Measurements from ENCODE around the gene RAD51B. TPM values are rescaled to one million over a fixed set of nuclear protein-coding genes. Genes with fewer than 3 reads are reported as not detected.
"Not testable (repeated sequence)": the region's sequence is repeated elsewhere in the genome, so short reads cannot be mapped to it uniquely, and the experiment has no call there.

The RAD51B gene
- total RNA-seq, 2 donors from 2014 or later: 42.6 to 50.0 TPM

DNA sequence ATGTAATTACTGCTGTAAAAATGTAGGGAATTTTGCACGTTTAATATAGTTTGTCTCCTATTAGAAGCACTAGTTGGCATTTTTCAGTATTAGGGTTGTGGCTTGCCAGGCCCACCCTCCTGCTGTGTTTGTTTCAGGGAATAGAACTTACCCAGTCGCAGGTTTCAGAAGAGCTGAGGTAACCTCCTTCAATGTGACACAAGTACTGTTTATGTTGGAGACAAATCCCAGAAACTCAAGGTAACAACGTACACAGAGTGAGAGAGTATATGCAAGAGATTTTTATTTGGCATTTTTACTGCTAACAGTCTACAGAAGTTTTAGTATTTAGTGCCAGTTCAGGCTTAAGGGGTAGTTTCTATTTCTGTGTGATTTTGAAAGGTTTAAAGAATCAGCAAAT is 284.3 kb downstream of the RAD51B start:
- H3K27ac Mint-ChIP-seq: no peak overlapping the region
- peaks cover 13 to 34% of the 10 kb centered on the region in 2 donors for H3K36me3 Mint-ChIP-seq (ENCODE audit: insufficient read depth in 2 of 2)
- no peak overlapping the region for H3K4me3 Mint-ChIP-seq
- peaks cover 17 to 20% of the 10 kb centered on the region in 2 donors for H3K9me3 Mint-ChIP-seq
- no peaks in the 10 kb centered on the region for H3K27me3 Mint-ChIP-seq (ENCODE audit: low read depth)
- H3K4me1 Mint-ChIP-seq (ENCODE audit: low read depth): no peaks in the 10 kb centered on the region
- no peak for ATAC-seq (replicated peaks in 1 of 2)
- DNase-seq: no peak

DNA sequence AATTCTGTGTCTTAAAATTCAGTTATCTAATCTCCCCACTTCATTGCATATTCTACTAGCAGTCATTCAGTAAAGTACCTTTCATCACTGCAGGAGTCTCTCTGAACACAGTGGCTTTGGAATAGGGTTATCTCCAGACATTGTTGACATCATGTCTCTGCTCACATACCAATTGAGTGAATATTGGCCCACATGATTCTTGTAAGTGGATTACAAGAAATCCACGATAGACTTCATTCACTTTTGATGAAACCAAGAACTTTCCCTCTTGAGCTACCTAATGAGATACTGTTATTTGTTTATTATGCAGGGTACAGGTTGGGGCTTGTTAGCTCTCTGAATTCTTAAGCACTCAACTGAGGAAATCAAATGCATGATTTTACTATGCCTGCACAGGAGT is 284.9 kb downstream of the RAD51B start:
- no peak for DNase-seq
- H3K27me3 Mint-ChIP-seq (ENCODE audit: low read depth): no peaks in the 10 kb centered on the region

DNA sequence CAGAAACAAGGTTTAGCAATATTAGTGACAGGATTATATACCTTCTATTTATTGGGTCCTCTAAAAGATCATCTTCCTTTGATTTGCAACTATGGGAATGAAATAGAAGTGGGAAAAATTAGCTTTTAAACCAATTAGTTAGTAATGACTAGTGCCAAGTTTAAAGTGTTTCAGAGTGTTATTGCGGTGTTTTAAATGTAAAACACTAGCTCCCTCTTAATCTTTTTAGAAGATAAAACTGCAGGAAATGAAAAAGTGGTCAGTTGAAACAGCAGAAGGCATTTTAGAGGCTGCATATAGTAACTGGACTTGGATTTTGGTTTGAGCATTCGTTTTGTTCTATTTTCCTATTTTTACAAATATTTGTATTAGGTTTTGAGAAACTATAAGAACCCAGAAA is 286.2 kb downstream of the RAD51B start:
- Mint-ChIP-seq H3K9me3 (peaks cover 10% of the 10 kb centered on the region in 2 donors), H3K27ac (no peak overlapping the region), H3K27me3 (ENCODE audit: low read depth) (no peaks in the 10 kb centered on the region), H3K36me3 (ENCODE audit: insufficient read depth in 2 of 2) (peaks cover 10 to 19% of the 10 kb centered on the region in 2 donors), H3K4me1 (ENCODE audit: low read depth) (peaks cover 6% of the 10 kb centered on the region), H3K4me3 (no peak overlapping the region)
- ATAC-seq (replicated peaks in 1 of 2): no peak
- DNase-seq: no peak

More for the DNA sequence above, 284.9 kb downstream of the RAD51B start:
- peaks cover 17 to 18% of the 10 kb centered on the region in 2 donors for H3K9me3 Mint-ChIP-seq
- H3K36me3 Mint-ChIP-seq (ENCODE audit: insufficient read depth in 2 of 2): peaks cover 13 to 29% of the 10 kb centered on the region in 2 donors
- no peak overlapping the region for H3K27ac Mint-ChIP-seq
- H3K4me3 Mint-ChIP-seq: no peak overlapping the region
- H3K4me1 Mint-ChIP-seq (ENCODE audit: low read depth): peaks cover 3% of the 10 kb centered on the region
- ATAC-seq (replicated peaks in 1 of 2): no peak

DNA sequence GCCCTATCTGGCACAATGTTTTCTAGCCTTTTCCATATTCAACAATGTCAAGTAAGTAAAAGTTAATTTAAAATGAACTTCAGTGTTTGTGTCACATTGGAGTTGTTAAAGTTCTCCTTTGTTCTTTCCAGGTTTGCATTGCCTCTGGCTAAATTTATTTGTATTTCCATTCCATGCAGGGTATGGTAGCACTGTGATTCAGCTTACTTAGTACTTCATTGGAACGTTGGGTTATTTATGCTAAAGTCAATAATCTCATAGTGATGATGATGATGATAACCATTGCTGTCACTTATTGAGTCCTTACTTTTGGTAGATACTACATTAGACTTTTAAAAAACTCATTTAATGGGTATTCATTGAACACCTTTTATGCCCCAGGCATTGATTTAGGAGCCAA is 286.9 kb downstream of the RAD51B start:
- ATAC-seq (replicated peaks in 1 of 2) (no peak), DNase-seq (no peak)
- Mint-ChIP-seq H3K27me3 (ENCODE audit: low read depth) (no peaks in the 10 kb centered on the region), H3K4me1 (ENCODE audit: low read depth) (peaks cover 6% of the 10 kb centered on the region), H3K36me3 (ENCODE audit: insufficient read depth in 2 of 2) (peaks cover 6 to 15% of the 10 kb centered on the region in 2 donors), H3K9me3 (peaks cover 6% of the 10 kb centered on the region in 2 donors), H3K27ac (no peak overlapping the region), H3K4me3 (no peak overlapping the region)

DNA sequence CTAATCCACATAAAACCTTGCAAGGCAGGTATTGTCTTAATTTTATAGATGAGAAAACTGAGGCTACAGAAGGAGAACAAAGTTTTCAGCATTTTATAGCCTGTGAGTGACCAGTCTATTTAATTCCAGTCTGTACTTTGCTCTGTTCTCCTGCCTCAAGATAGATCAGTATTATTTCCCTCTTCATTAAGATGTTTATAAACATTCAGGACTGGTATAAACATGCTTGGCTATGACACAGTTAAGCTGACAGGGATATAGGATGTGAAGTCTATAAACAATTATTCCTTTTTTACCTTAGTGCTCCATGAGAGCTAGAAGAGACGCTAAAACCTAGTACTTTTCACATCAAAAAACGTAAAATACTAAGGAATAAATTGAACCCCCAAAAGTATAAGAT is 287.3 kb downstream of the RAD51B start:
- no peak overlapping the region for H3K4me3 Mint-ChIP-seq
- no peaks in the 10 kb centered on the region for H3K27me3 Mint-ChIP-seq (ENCODE audit: low read depth)
- H3K4me1 Mint-ChIP-seq (ENCODE audit: low read depth): peaks cover 6% of the 10 kb centered on the region
- H3K36me3 Mint-ChIP-seq (ENCODE audit: insufficient read depth in 2 of 2): peaks cover 6 to 12% of the 10 kb centered on the region in 2 donors
- ATAC-seq (replicated peaks in 1 of 2) (no peak), DNase-seq (no peak)
- H3K9me3 Mint-ChIP-seq: peaks cover 6% of the 10 kb centered on the region in 2 donors
- no peak overlapping the region for H3K27ac Mint-ChIP-seq

DNA sequence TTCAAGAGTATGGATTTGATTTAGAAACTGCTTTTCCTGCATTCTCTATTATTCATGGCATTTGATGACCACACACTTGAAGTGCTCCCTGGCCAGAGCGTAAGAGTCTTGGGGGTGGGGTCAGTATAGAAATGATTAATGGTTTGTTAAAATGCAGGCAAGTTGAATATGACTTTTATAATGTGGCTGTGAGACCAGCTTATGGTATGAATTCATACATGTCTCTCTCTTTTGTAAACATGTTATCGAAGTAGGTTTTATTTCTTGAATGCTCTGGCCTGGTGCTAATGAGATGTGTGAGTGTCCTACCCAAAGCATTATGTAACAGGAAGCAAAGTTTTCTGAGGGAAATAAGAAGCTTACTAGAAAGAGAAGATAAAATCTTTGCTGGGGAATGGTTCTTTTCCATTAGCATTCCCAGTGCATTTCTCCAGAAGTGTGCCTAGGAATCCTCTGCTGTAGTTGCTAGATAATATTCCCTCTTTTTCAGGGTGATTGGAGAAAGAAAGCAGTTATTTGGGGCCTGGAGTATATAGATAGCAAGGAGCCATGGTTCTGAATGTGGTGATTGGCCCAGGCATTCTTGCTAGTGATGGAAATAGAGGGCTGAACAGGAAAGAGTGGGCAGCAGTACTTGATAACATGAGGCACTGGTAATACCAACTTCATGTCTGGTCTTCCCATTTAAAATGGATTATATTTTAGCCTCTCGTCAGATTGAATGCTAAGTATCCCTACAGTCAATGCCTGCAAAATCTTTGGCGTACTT is 289.7 kb downstream of the RAD51B start:
- Mint-ChIP-seq H3K4me1 (ENCODE audit: low read depth) (peaks cover 6% of the 10 kb centered on the region), H3K4me3 (no peak overlapping the region), H3K36me3 (ENCODE audit: insufficient read depth in 2 of 2) (no peaks in the 10 kb centered on the region), H3K27me3 (ENCODE audit: low read depth) (no peaks in the 10 kb centered on the region), H3K9me3 (no peaks in the 10 kb centered on the region), H3K27ac (no peak overlapping the region)
- no peak for DNase-seq
- no peak for ATAC-seq (replicated peaks in 1 of 2)

DNA sequence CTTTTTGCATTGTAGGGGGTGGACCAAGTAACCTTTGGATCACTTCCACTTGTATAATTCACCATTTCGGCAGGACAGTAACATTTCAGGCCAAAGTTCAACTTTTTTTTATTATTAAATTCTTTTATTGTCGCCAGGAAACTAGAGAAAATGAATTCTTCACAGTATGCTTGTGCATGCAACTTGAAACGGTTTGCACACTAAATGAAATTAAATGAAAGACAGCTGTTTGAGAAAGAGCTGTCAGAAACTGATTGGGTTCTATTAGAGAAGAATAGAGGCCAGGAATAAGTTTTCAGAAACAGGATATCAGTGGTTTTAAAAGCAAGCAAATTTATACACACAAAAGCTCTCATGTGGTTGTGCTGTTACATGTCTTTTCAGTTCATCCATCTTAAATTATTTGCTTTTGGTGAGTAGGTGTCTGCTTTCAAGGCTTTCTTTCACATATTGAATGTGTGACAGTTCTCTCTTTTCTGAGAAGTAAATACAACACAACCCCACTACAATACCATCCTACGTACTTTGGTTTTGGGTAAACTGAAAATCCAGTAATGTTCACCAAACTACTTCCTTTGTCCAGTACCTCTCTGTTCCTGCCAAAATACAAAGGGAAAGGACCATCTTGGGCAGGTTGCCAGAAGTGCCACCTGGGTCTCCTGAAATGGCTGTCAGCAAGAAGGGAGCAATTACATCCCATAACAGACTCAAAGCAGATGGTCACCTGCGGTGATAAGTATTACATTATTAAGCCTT is 291.7 kb downstream of the RAD51B start:
- Mint-ChIP-seq H3K9me3 (no peaks in the 10 kb centered on the region), H3K36me3 (ENCODE audit: insufficient read depth in 2 of 2) (no peaks in the 10 kb centered on the region), H3K27me3 (ENCODE audit: low read depth) (no peaks in the 10 kb centered on the region), H3K4me3 (no peak overlapping the region), H3K4me1 (ENCODE audit: low read depth) (peaks cover 6% of the 10 kb centered on the region), H3K27ac (peak overlapping the region; percentile 69)
- no peak for DNase-seq
- no peak for ATAC-seq (replicated peaks in 1 of 2)

DNA sequence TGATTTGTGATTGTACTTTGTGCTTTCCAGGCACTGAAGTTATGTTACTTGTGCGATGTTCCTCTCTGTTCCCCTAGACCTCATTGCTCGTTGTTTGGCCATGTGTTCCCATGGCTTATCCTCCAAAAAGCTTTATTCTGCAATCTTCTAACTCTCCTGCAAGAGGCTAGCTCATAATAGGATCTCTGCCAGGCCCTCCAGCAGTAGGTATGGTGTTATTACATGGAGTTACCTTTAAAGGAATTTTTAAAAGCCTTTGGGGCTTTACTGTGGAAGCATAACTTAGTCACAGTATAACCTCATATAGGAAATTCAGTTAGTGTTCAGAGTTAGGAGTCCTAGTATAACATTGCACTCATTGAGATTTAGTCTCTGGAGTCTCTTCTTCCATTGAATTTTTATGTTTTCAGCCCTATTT is 292.3 kb downstream of the RAD51B start:
- no peaks in the 10 kb centered on the region for H3K9me3 Mint-ChIP-seq
- DNase-seq: no peak
- H3K4me1 Mint-ChIP-seq (ENCODE audit: low read depth): peaks cover 6% of the 10 kb centered on the region

DNA sequence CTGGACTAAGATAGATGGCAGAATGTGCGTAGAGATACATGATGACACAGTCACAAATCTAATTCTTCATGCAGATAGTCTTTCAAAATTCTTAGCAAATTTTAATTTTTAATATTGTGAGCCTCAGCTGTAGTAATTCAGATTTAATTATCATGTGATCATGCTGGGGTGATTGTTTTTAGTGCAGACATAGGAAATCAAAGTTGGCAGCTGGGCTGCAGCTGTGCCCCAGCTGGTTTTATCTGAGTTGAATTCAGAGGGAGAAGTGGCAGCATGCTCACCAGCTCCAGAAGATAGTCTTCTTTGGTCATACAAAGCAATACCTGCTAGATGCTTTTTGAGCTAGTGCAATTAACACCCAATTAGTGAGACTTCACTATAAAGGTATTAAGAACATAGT is 292.9 kb downstream of the RAD51B start:
- no peak overlapping the region for H3K4me3 Mint-ChIP-seq
- H3K27me3 Mint-ChIP-seq (ENCODE audit: low read depth): no peaks in the 10 kb centered on the region
- peaks cover 6% of the 10 kb centered on the region for H3K4me1 Mint-ChIP-seq (ENCODE audit: low read depth)
- no peaks in the 10 kb centered on the region for H3K36me3 Mint-ChIP-seq (ENCODE audit: insufficient read depth in 2 of 2)
- DNase-seq (no peak), ATAC-seq (replicated peaks in 1 of 2) (no peak)
- H3K27ac Mint-ChIP-seq: no peak overlapping the region
- H3K9me3 Mint-ChIP-seq: no peaks in the 10 kb centered on the region

More for the DNA sequence above, 292.3 kb downstream of the RAD51B start:
- Mint-ChIP-seq H3K4me3 (no peak overlapping the region), H3K27me3 (ENCODE audit: low read depth) (no peaks in the 10 kb centered on the region), H3K27ac (peak overlapping the region; percentile 69), H3K36me3 (ENCODE audit: insufficient read depth in 2 of 2) (no peaks in the 10 kb centered on the region)
- no peak for ATAC-seq (replicated peaks in 1 of 2)

DNA sequence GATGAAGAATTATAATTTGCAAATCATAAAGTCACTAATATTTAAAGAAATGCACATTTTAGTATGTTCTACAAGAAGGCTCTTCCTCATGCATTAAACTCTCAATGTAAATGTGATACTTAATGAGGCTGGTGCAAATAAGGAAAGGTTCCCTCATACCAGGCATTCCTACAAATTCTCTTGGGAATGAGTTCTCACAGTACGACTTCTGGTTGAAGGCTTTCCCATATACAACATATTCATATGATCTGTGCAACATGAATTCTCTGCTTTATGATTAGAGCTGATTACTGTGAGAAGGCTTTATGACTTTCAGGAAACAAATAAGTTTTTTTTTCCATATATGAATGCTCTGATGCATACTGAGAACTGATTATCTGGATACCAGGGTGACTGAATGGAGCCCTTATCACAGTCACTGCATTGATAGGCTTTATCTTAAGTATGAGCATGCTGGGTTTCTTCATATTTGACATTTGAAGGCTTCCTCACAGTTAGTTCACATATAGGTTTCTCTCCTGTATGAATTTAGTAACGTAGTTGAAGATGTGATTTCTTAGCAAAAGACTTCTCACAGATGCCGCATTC is 293.9 kb downstream of the RAD51B start:
- ATAC-seq (replicated peaks in 1 of 2) (no peak), DNase-seq (no peak)
- H3K9me3 Mint-ChIP-seq: no peaks in the 10 kb centered on the region
- H3K36me3 Mint-ChIP-seq (ENCODE audit: insufficient read depth in 2 of 2): no peaks in the 10 kb centered on the region
- no peaks in the 10 kb centered on the region for H3K27me3 Mint-ChIP-seq (ENCODE audit: low read depth)
- H3K27ac Mint-ChIP-seq: no peak overlapping the region
- no peak overlapping the region for H3K4me3 Mint-ChIP-seq
- H3K4me1 Mint-ChIP-seq (ENCODE audit: low read depth): peaks cover 6% of the 10 kb centered on the region

DNA sequence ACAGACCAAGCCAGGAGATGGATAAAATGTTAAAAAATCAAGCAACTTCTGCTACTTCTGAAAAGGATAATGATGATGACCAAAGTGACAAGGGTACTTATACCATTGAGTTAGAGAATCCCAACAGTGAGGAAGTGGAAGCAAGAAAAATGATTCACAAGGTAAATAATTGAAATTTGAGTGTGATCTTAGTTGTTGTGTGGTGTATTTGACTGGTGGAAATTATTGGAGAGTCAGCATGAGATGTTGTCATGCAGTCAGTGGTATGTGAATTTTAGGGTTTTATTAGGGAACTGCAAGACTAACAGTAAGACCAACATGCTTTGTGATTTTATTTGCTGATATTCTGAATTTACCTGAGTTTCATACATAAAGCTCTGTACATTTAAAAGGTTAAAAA is 296.4 kb downstream of the RAD51B start:
- H3K9me3 Mint-ChIP-seq; H3K4me1 Mint-ChIP-seq (ENCODE audit: low read depth); H3K27me3 Mint-ChIP-seq (ENCODE audit: low read depth); H3K4me3 Mint-ChIP-seq; ATAC-seq (replicated peaks in 1 of 2); H3K27ac Mint-ChIP-seq; DNase-seq; H3K36me3 Mint-ChIP-seq (ENCODE audit: insufficient read depth in 2 of 2): not testable (repeated sequence)

DNA sequence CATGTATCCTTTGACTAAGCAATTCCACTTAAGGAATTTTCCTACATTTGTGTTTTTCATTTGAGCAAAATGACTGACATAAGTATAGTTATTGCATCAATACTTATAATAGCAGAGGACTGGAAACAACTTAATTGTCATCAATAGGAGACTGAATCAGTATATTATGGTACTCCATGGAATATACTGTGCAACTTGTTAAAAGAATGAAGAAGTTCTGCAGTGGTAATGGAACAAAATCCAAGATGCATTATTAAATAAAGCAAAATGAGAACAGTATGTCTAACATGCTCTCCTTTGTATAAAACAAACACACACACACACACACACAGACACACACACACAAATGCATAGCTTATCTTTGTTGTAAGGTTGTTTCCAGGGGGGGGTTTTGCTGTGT is 303.1 kb downstream of the RAD51B start:
- Mint-ChIP-seq H3K27ac (no peak overlapping the region), H3K4me1 (ENCODE audit: low read depth) (peaks cover 15% of the 10 kb centered on the region), H3K36me3 (ENCODE audit: insufficient read depth in 2 of 2) (peaks cover 0 to 2% of the 10 kb centered on the region in 2 donors), H3K27me3 (ENCODE audit: low read depth) (no peaks in the 10 kb centered on the region), H3K4me3 (no peak overlapping the region), H3K9me3 (no peaks in the 10 kb centered on the region)
- DNase-seq: no peak
- ATAC-seq (replicated peaks in 1 of 2): no peak

DNA sequence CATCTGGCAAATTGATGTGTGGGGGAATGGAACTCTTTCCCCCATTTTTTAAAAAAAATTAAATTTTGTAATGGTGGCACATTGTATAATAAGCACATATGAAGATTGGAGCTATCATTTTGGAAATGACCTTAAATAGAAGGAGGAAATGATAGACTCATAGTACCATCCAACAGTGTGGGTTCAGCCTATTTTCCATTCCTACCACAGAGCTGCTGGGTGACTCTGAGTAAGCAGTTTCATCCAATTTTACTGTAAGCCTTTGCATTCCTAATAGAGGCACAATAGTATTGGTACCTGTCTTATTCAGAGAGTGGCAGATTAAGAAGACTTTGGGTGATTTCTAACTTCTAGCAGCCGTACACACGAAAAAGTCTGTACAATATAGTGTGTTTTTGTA is 304.5 kb downstream of the RAD51B start:
- no peak overlapping the region for H3K27ac Mint-ChIP-seq
- ATAC-seq (replicated peaks in 1 of 2) (peak; percentile 40 to 60), DNase-seq (no peak)
- H3K36me3 Mint-ChIP-seq (ENCODE audit: insufficient read depth in 2 of 2): peaks cover 0 to 2% of the 10 kb centered on the region in 2 donors
- no peak overlapping the region for H3K4me3 Mint-ChIP-seq
- no peaks in the 10 kb centered on the region for H3K27me3 Mint-ChIP-seq (ENCODE audit: low read depth)
- H3K4me1 Mint-ChIP-seq (ENCODE audit: low read depth): peaks cover 15% of the 10 kb centered on the region
- H3K9me3 Mint-ChIP-seq: no peaks in the 10 kb centered on the region
